Prostate gland (tissue), 2 donors: ENCODE measurements around the gene MYO9B. TPM values are rescaled to one million over a fixed set of nuclear protein-coding genes. Genes with fewer than 3 reads are reported as not detected.
"Not testable (repeated sequence)": the region's sequence is repeated elsewhere in the genome, so short reads cannot be mapped to it uniquely, and the experiment has no call there.

Experiments
- DNase-seq: peaks from one replicate; pipeline ENCODE4 v3.0.0-alpha.2; 2019; ENCODE audit warnings: low spot score
- H3K27ac ChIP-seq, 2 donors: fragments of 200-600 bp; sonication (generic); 2 replicates each; pipeline ENCODE4 v1.5.1; 2017 to 2019
- H3K27me3 ChIP-seq: fragments of 200-600 bp; sonication (generic); replicated peaks from 2 replicates; pipeline ENCODE4 v1.5.1; 2019; ENCODE audit not compliant: insufficient read depth
- H3K36me3 ChIP-seq, 2 donors: fragments of 200-600 bp; sonication (generic); 1 replicate in 1 of 2; 2 replicates in 1 of 2; pipeline versions ENCODE4 v1.5.1 to v1.8.1; 2017 to 2019
- H3K4me1 ChIP-seq: fragments of 200-600 bp; sonication (generic); replicated peaks from 2 replicates; pipeline ENCODE4 v1.5.1; 2019
- H3K4me3 ChIP-seq, 2 donors: fragments of 200-600 bp; sonication (generic); 2 replicates each; pipeline ENCODE4 v1.5.1; 2017 to 2019
- H3K9me3 ChIP-seq: fragments of 200-600 bp; sonication (generic); 2 replicates; pipeline ENCODE4 v1.5.1; 2017
- CTCF ChIP-seq, 4 experiments: fragments of 200-600 bp in 2 of 4; fragments of 450-650 bp in 2 of 4; sonication (generic) in 2 of 4; IDR thresholded peaks; 1 replicate in 3 of 4; 2 replicates in 1 of 4; pipeline ENCODE4 v1.5.1; 2016 to 2019; ENCODE audit warnings: antibody characterized with exemption in 4 of 4, mild to moderate bottlenecking in 2 of 4, moderate library complexity in 2 of 4
- POLR2A ChIP-seq: fragments of 450-650 bp; IDR thresholded peaks from one replicate; pipeline ENCODE4 v1.6.1; 2016; ENCODE audit warnings: antibody characterized with exemption, mild to moderate bottlenecking
- POLR2AphosphoS5 ChIP-seq: sonication (generic); formaldehyde crosslinking; IDR thresholded peaks from one replicate; pipeline ENCODE4 v1.6.1; 2017; ENCODE audit warnings: antibody characterized with exemption
- WGBS: methylation state at CpG from one replicate; pipeline ENCODE4 v1.1.5; 2018; 5-methylcytosine and 5-hydroxymethylcytosine counted together
- intact Hi-C: fragments of 100-400 bp; cut with DNase I; formaldehyde crosslinking; loops from one replicate; pipeline ENCODE4 v1.14.2; 2022
- total RNA-seq, 2 donors: library from RNA; depleted of rRNA; stranded (reverse); fragments of >200 nt; gene quantifications; one replicate each; pipeline ENCODE4 v1.1.0, GENCODE V29; 2016

The MYO9B gene
- total RNA-seq, 2 donors from 2014 or later = 50.9 to 208 TPM

GRCh38 chr19:17183858-17184321 is 108.3 kb downstream of the MYO9B start:
- TF ChIP-seq POLR2A (no peak), POLR2AphosphoS5 (no peak), CTCF (IDR thresholded peaks at IDR 0.05) (no peak)
- intact Hi-C loops = no loop called here
- Histone ChIP-seq H3K36me3 (peaks cover 0 to 3% of the 10 kb centered on the region in 2 donors), H3K27me3 (no peaks in the 10 kb centered on the region), H3K9me3 (no peaks in the 10 kb centered on the region), H3K4me3 (no peak overlapping the region), H3K4me1 (no peaks in the 10 kb centered on the region), H3K27ac (no peak overlapping the region)
- DNase-seq = no peak
- 83% methylated on average over 11 of the region's 11 CpGs for WGBS

- intact Hi-C loops = no loop called here
- WGBS = 89% methylated on average over 12 of the region's 12 CpGs
- peaks cover 0 to 3% of the 10 kb centered on the region in 2 donors for H3K36me3 ChIP-seq
- no peak for DNase-seq
- TF ChIP-seq CTCF (IDR thresholded peaks at IDR 0.05) = no peak
- no peak for TF ChIP-seq POLR2AphosphoS5
- TF ChIP-seq POLR2A = no peak
- H3K4me3 ChIP-seq = no peak overlapping the region
- no peaks in the 10 kb centered on the region for H3K27me3 ChIP-seq
- H3K4me1 ChIP-seq = no peaks in the 10 kb centered on the region
- no peak overlapping the region for H3K27ac ChIP-seq
- no peaks in the 10 kb centered on the region for H3K9me3 ChIP-seq
Measured at GRCh38 chr19:17184371-17184841, 108.8 kb downstream of the MYO9B start.

GRCh38 chr19:17185590-17185989 is 110.0 kb downstream of the MYO9B start:
- H3K27ac ChIP-seq = no peak overlapping the region
- H3K36me3 ChIP-seq = peaks cover 0 to 7% of the 10 kb centered on the region in 2 donors
- H3K4me3 ChIP-seq = no peak overlapping the region
- no peaks in the 10 kb centered on the region for H3K27me3 ChIP-seq
- 89% methylated on average over 8 of the region's 8 CpGs for whole genome bisulfite sequencing
- intact Hi-C loops = no loop called here
- H3K4me1 ChIP-seq = no peaks in the 10 kb centered on the region
- TF ChIP-seq POLR2A = no peak
- TF ChIP-seq CTCF (IDR thresholded peaks at IDR 0.05) = no peak
- TF ChIP-seq POLR2AphosphoS5 = no peak
- H3K9me3 ChIP-seq = no peaks in the 10 kb centered on the region
- DNase-seq = no peak

- H3K4me3 ChIP-seq, H3K27me3 ChIP-seq, H3K4me1 ChIP-seq, H3K9me3 ChIP-seq, DNase-seq, H3K27ac ChIP-seq, intact Hi-C loops: not testable (repeated sequence)
- WGBS = 93% methylated on average over 6 of the region's 6 CpGs
- peaks cover 21 to 23% of the 10 kb centered on the region in 2 donors for H3K36me3 ChIP-seq
Measured at GRCh38 chr19:17191736-17192135, 116.2 kb downstream of the MYO9B start.

- 98% methylated on average over 12 of the region's 26 CpGs for WGBS
- Histone ChIP-seq H3K4me3 (no peak overlapping the region), H3K27ac (no peak overlapping the region), H3K27me3 (no peaks in the 10 kb centered on the region), H3K9me3 (no peaks in the 10 kb centered on the region), H3K4me1 (no peaks in the 10 kb centered on the region), H3K36me3 (peaks cover 23 to 24% of the 10 kb centered on the region in 2 donors)
- intact Hi-C loops = no loop called here
- TF ChIP-seq CTCF (IDR thresholded peaks at IDR 0.05) (no peak), POLR2A (no peak), POLR2AphosphoS5 (no peak)
- no peak for DNase-seq
Measured at GRCh38 chr19:17192751-17193150, 117.2 kb downstream of the MYO9B start.
